ENCODE results near the gene TMEM132C.

Gene TMEM132C

GRCh38 chr12:128509170-128509569 is 242.2 kb downstream of the TMEM132C start:
- DNase-seq, result no peak

- DNase-seq, result no peak
These were observed 243.5 kb downstream of the TMEM132C start for GRCh38 chr12:128510511-128510910.

GRCh38 chr12:128513331-128513730 is 246.4 kb downstream of the TMEM132C start:
- no peak for DNase-seq

GRCh38 chr12:128513831-128514230 is 246.9 kb downstream of the TMEM132C start:
- DNase-seq, result no peak

- no peak for DNase-seq
These were observed 251.7 kb downstream of the TMEM132C start for GRCh38 chr12:128518644-128519043.

- no peak for DNase-seq
These were observed 252.5 kb downstream of the TMEM132C start for GRCh38 chr12:128519426-128519825.

GRCh38 chr12:128521981-128522380 is 255.0 kb downstream of the TMEM132C start:
- no peak for DNase-seq

- no peak for DNase-seq
These were observed 257.5 kb downstream of the TMEM132C start for GRCh38 chr12:128524439-128524838.

- DNase-seq, result no peak
These were observed 264.2 kb downstream of the TMEM132C start for GRCh38 chr12:128531170-128531569.

GRCh38 chr12:128534906-128535305 is 267.9 kb downstream of the TMEM132C start:
- no peak for DNase-seq

- DNase-seq, result no peak
These were observed 269.8 kb downstream of the TMEM132C start for GRCh38 chr12:128536810-128537209.

GRCh38 chr12:128537668-128538067 is 270.7 kb downstream of the TMEM132C start:
- no peak for DNase-seq

GRCh38 chr12:128542844-128543243 is 275.9 kb downstream of the TMEM132C start:
- DNase-seq, result no peak

- DNase-seq, result no peak
These were observed 276.5 kb downstream of the TMEM132C start for GRCh38 chr12:128543460-128543859.

- no peak for DNase-seq
These were observed 277.0 kb downstream of the TMEM132C start for GRCh38 chr12:128543971-128544370.

GRCh38 chr12:128548949-128549348 is 282.0 kb downstream of the TMEM132C start:
- no peak for DNase-seq

- no peak for DNase-seq
These were observed 282.7 kb downstream of the TMEM132C start for GRCh38 chr12:128549601-128550218.

- DNase-seq, result no peak
These were observed 284.3 kb downstream of the TMEM132C start for GRCh38 chr12:128551266-128551665.

- DNase-seq, result no peak
These were observed 287.8 kb downstream of the TMEM132C start for GRCh38 chr12:128554546-128555304.

GRCh38 chr12:128557231-128557630 is 290.3 kb downstream of the TMEM132C start:
- DNase-seq, result no peak

GRCh38 chr12:128564956-128565355 is 298.0 kb downstream of the TMEM132C start:
- no peak for DNase-seq

GRCh38 chr12:128567730-128568129 is 300.8 kb downstream of the TMEM132C start:
- no peak for DNase-seq

GRCh38 chr12:128570191-128571065 is 303.5 kb downstream of the TMEM132C start:
- no peak for DNase-seq
